ENCODE results near the gene EDN2.
A peak's percentile ranks its signal among the peaks of the same experiment; 100 is the strongest.

The EDN2 gene

GRCh38 chr1:41446851-41447610 is 37.5 kb downstream of the EDN2 start:
- Histone ChIP-seq H3K36me3 (ENCODE audit: insufficient read depth, low read length) (no peaks in the 10 kb centered on the region), H2AFZ (ENCODE audit: low read length, unreplicated experiment) (no peak overlapping the region), H3K4me1 (ENCODE audit: control insufficient read depth, insufficient read depth, low read length, unreplicated experiment) (peaks cover 4% of the 10 kb centered on the region), H3K27ac (ENCODE audit: low read depth, low read length) (no peak overlapping the region), H3K27me3 (ENCODE audit: insufficient read depth, low read length) (peaks cover 7% of the 10 kb centered on the region; the same call in 1 of the 2 replicates), H3K79me2 (ENCODE audit: control insufficient read depth, insufficient read depth, low read length, unreplicated experiment) (no peaks in the 10 kb centered on the region), H3K4me3 (ENCODE audit: low read depth, low read length) (no peak overlapping the region)

DNA sequence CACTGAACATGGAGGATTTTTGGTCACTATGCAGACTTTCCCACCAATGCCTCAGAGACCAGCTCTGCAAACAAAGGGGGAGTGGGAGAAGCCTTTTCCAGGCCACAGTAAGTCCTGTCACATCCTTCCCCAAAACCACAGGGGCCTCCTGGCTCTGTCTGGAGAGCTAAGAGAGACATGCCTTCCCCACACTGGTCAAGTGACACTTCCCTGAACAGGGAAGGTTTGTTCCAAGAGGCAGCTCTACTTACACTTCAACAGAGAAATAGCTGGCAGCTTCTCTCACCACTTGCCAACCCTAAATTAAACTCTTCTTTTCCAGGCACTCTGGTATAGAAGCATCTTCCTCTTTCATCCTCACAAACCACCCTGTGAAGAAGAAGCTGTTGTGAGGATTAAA is 39.7 kb downstream of the EDN2 start:
- H3K79me2 ChIP-seq (ENCODE audit: control insufficient read depth, insufficient read depth, low read length, unreplicated experiment), result no peaks in the 10 kb centered on the region

DNA sequence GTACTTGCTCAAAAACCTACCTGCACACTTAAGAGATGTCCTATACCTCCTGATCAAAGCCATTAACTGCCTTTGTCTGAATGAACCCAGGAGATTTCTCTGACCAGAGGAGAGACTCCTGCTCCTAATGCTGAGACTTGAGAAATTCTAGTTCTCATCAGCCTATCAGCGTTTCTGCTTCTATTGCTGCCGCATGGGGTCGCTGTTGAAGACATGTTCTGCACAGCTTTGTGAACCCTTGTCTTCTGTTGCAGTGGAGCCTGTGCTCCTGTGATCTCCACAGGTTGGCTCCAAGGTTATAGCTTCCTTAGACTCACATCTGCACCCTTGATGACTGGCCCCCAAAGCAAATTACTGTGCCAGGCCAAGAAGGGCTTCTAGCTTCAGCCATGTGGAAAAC is 40.2 kb downstream of the EDN2 start:
- Histone ChIP-seq H3K4me1 (ENCODE audit: control insufficient read depth, insufficient read depth, low read length, unreplicated experiment) (peaks cover 4% of the 10 kb centered on the region), H3K27ac (ENCODE audit: low read depth, low read length) (no peak overlapping the region)

More for the DNA sequence above, 39.7 kb downstream of the EDN2 start:
- Histone ChIP-seq H3K36me3 (ENCODE audit: insufficient read depth, low read length) (no peaks in the 10 kb centered on the region), H3K27ac (ENCODE audit: low read depth, low read length) (no peak overlapping the region), H3K27me3 (ENCODE audit: insufficient read depth, low read length) (peaks cover 7% of the 10 kb centered on the region; the same call in 1 of the 2 replicates), H3K4me1 (ENCODE audit: control insufficient read depth, insufficient read depth, low read length, unreplicated experiment) (peaks cover 4% of the 10 kb centered on the region), H2AFZ (ENCODE audit: low read length, unreplicated experiment) (no peak overlapping the region), H3K4me3 (ENCODE audit: low read depth, low read length) (no peak overlapping the region)

DNA sequence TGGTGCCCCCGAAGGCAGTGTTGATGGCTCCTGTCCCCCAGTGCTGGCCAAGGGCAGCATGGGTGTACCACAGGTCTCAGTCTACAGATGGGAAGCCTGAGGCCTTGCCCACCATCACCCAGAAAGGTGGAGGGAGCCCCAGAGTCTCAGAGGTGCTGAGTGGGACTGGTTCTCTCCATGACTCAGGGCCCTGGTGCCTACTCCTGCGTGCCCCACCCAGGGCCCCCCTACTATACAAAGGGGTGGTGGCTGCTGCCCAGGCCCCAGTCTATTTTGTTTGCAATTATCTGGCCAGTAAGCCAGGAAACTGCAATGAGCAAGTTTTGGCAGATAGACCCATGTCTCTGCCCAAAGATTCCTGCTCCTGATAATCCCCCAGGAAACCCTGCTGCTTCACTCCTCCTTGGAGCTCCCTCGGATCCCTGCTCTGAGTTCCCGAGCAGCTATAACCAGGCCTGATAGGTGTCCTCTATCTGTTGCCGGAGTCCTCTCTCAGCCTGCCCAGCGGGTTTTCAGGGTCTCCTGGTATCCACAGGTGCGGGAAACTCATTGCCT is 41.7 kb downstream of the EDN2 start:
- no peaks in the 10 kb centered on the region for H3K79me2 ChIP-seq (ENCODE audit: control insufficient read depth, insufficient read depth, low read length, unreplicated experiment)
- H3K27ac ChIP-seq (ENCODE audit: low read depth, low read length), result no peak overlapping the region
- H2AFZ ChIP-seq (ENCODE audit: low read length, unreplicated experiment), result no peak overlapping the region

More for the DNA sequence above, 40.2 kb downstream of the EDN2 start:
- Histone ChIP-seq H3K27me3 (ENCODE audit: insufficient read depth, low read length) (peaks cover 7% of the 10 kb centered on the region; the same call in 1 of the 2 replicates), H3K4me3 (ENCODE audit: low read depth, low read length) (no peak overlapping the region), H3K36me3 (ENCODE audit: insufficient read depth, low read length) (no peaks in the 10 kb centered on the region), H2AFZ (ENCODE audit: low read length, unreplicated experiment) (no peak overlapping the region), H3K79me2 (ENCODE audit: control insufficient read depth, insufficient read depth, low read length, unreplicated experiment) (no peaks in the 10 kb centered on the region)

DNA sequence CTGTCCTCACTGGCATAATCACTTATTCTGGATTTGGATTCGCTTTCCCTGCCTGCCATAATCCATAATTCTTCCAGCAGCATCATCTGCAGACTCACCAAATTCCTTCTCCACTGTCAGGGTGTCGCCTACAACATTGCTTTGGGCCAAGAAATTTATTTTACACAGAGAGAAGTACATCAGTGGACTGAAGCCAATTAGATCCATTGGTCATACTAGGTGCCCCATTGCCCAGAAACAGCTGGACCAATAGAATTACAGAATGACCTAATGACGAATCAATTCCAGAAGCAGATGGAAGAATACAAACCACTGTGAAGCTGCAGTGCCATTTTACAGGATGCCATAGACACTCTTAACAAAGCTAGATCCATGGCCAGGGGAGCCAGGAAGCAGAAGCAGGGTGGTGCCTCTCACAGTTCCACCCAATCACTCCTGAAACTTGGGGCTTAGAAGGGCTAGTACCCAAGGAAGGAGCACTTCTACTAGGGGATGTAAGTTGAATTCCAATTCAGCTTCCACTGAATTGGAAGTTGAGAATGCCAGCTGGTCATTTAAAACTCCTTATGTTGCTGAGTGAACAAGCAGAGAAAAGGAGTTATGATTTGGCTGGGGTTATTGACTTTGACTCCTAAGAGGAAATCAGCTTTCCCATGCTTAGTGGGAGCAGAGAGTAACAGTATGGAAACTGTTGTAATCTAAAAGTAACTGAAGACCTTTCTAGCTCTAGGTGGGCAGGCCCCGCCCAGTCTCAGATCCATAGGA is 44.0 kb downstream of the EDN2 start:
- H3K79me2 ChIP-seq (ENCODE audit: control insufficient read depth, insufficient read depth, low read length, unreplicated experiment), result no peaks in the 10 kb centered on the region
- no peaks in the 10 kb centered on the region for H3K27me3 ChIP-seq (ENCODE audit: insufficient read depth, low read length)
- no peaks in the 10 kb centered on the region for H3K36me3 ChIP-seq (ENCODE audit: insufficient read depth, low read length)
- no peak overlapping the region for H3K27ac ChIP-seq (ENCODE audit: low read depth, low read length)
- H2AFZ ChIP-seq (ENCODE audit: low read length, unreplicated experiment), result no peak overlapping the region
- H3K4me1 ChIP-seq (ENCODE audit: control insufficient read depth, insufficient read depth, low read length, unreplicated experiment), result peaks cover 9% of the 10 kb centered on the region
- no peak overlapping the region for H3K4me3 ChIP-seq (ENCODE audit: low read depth, low read length)

More for the DNA sequence above, 41.7 kb downstream of the EDN2 start:
- Histone ChIP-seq H3K27me3 (ENCODE audit: insufficient read depth, low read length) (peaks cover 6% of the 10 kb centered on the region; the same call in 1 of the 2 replicates), H3K4me3 (ENCODE audit: low read depth, low read length) (no peak overlapping the region), H3K4me1 (ENCODE audit: control insufficient read depth, insufficient read depth, low read length, unreplicated experiment) (no peaks in the 10 kb centered on the region), H3K36me3 (ENCODE audit: insufficient read depth, low read length) (no peaks in the 10 kb centered on the region)

DNA sequence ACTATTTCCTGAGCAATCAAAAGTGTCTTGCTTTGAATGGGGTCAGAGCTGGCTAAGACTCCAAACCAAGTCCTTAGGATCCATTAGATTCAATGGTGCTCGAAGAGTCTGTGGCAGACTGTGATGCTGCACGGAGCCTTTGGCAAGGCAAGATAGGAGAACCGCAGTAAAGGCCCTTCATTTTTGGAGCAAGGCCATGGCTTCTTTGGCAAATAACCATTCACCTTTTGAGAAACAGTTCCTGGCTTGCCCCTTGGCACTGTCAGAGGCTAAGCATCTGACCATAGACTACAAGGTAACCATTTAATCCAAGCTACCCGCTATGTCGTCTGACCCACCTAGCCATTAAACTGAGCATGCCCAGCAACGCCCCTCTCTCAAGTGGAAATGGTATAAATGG is 45.2 kb downstream of the EDN2 start:
- Histone ChIP-seq H3K79me2 (ENCODE audit: control insufficient read depth, insufficient read depth, low read length, unreplicated experiment) (no peaks in the 10 kb centered on the region), H2AFZ (ENCODE audit: low read length, unreplicated experiment) (no peak overlapping the region), H3K27ac (ENCODE audit: low read depth, low read length) (no peak overlapping the region), H3K4me1 (ENCODE audit: control insufficient read depth, insufficient read depth, low read length, unreplicated experiment) (peaks cover 22% of the 10 kb centered on the region), H3K4me3 (ENCODE audit: low read depth, low read length) (no peak overlapping the region), H3K27me3 (ENCODE audit: insufficient read depth, low read length) (no peaks in the 10 kb centered on the region), H3K36me3 (ENCODE audit: insufficient read depth, low read length) (no peaks in the 10 kb centered on the region)

DNA sequence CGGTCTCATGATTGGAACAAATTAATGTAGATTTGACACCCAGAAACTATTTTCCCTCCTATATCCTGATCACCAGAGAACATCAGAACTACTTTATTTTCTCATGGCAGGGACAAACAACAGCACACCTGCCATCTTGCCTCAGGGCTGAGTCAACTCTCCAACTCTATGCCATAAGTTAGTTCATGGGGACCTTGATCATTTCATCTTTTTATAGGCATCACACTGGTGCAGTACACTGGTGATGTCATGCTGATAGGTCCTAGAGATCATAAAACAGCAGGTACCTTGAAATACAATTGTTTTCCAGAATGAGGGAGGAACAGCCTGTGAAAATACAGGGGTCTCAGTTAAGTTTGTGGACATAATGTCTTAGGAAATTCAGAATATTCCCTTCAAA is 45.8 kb downstream of the EDN2 start:
- H3K4me3 ChIP-seq (ENCODE audit: low read depth, low read length), result no peak overlapping the region
- peaks cover 24% of the 10 kb centered on the region for H3K4me1 ChIP-seq (ENCODE audit: control insufficient read depth, insufficient read depth, low read length, unreplicated experiment)
- no peak overlapping the region for H2AFZ ChIP-seq (ENCODE audit: low read length, unreplicated experiment)
- no peaks in the 10 kb centered on the region for H3K79me2 ChIP-seq (ENCODE audit: control insufficient read depth, insufficient read depth, low read length, unreplicated experiment)
- H3K27ac ChIP-seq (ENCODE audit: low read depth, low read length), result no peak overlapping the region
- H3K36me3 ChIP-seq (ENCODE audit: insufficient read depth, low read length), result no peaks in the 10 kb centered on the region
- H3K27me3 ChIP-seq (ENCODE audit: insufficient read depth, low read length), result no peaks in the 10 kb centered on the region

- Histone ChIP-seq H3K27me3 (ENCODE audit: insufficient read depth, low read length) (no peaks in the 10 kb centered on the region), H3K27ac (ENCODE audit: low read depth, low read length) (no peak overlapping the region), H3K4me1 (ENCODE audit: control insufficient read depth, insufficient read depth, low read length, unreplicated experiment) (peaks cover 39% of the 10 kb centered on the region), H3K79me2 (ENCODE audit: control insufficient read depth, insufficient read depth, low read length, unreplicated experiment) (no peaks in the 10 kb centered on the region), H3K36me3 (ENCODE audit: insufficient read depth, low read length) (no peaks in the 10 kb centered on the region), H3K4me3 (ENCODE audit: low read depth, low read length) (no peak overlapping the region), H2AFZ (ENCODE audit: low read length, unreplicated experiment) (no peak overlapping the region)
Measured at GRCh38 chr1:41437011-41437355, 47.5 kb downstream of the EDN2 start.

- Histone ChIP-seq H3K79me2 (ENCODE audit: control insufficient read depth, insufficient read depth, low read length, unreplicated experiment) (no peaks in the 10 kb centered on the region), H3K4me1 (ENCODE audit: control insufficient read depth, insufficient read depth, low read length, unreplicated experiment) (peaks cover 41% of the 10 kb centered on the region), H3K36me3 (ENCODE audit: insufficient read depth, low read length) (no peaks in the 10 kb centered on the region), H3K27me3 (ENCODE audit: insufficient read depth, low read length) (no peaks in the 10 kb centered on the region), H3K4me3 (ENCODE audit: low read depth, low read length) (no peak overlapping the region), H3K27ac (ENCODE audit: low read depth, low read length) (no peak overlapping the region), H2AFZ (ENCODE audit: low read length, unreplicated experiment) (no peak overlapping the region)
Measured at GRCh38 chr1:41436281-41437010, 48.0 kb downstream of the EDN2 start.

GRCh38 chr1:41435570-41436178 is 48.8 kb downstream of the EDN2 start:
- no peak overlapping the region for H3K4me3 ChIP-seq (ENCODE audit: low read depth, low read length)
- no peaks in the 10 kb centered on the region for H3K79me2 ChIP-seq (ENCODE audit: control insufficient read depth, insufficient read depth, low read length, unreplicated experiment)
- H3K36me3 ChIP-seq (ENCODE audit: insufficient read depth, low read length), result no peaks in the 10 kb centered on the region
- H2AFZ ChIP-seq (ENCODE audit: low read length, unreplicated experiment), result no peak overlapping the region
- peak overlapping the region; percentile 19; the same call in 1 of the 2 replicates for H3K27ac ChIP-seq (ENCODE audit: low read depth, low read length)
- H3K4me1 ChIP-seq (ENCODE audit: control insufficient read depth, insufficient read depth, low read length, unreplicated experiment), result peaks cover 41% of the 10 kb centered on the region
- H3K27me3 ChIP-seq (ENCODE audit: insufficient read depth, low read length), result no peaks in the 10 kb centered on the region

All from ACC112 (cell line).